GM19395 (cell line): Measurements from ENCODE around the gene CEP85L.

ENCODE experiments used
- ATAC-seq: cut with Tn5 transposase; IDR thresholded peaks from one replicate; pipeline ENCODE4 v1.9.1; 2021; ENCODE audit warnings: mild to moderate bottlenecking, moderate library complexity; ENCODE audit not compliant: unreplicated experiment

Gene CEP85L

GRCh38 chr6:118580585-118581419 is 70.6 kb downstream of the CEP85L start:
- ATAC-seq: peak; percentile 77

- no peak for ATAC-seq
Observed at GRCh38 chr6:118579786-118580185, 71.6 kb downstream of the CEP85L start.

- no peak for ATAC-seq
Observed at GRCh38 chr6:118578617-118579016, 72.8 kb downstream of the CEP85L start.

GRCh38 chr6:118577972-118578371 is 73.4 kb downstream of the CEP85L start:
- ATAC-seq: no peak

- ATAC-seq: no peak
Observed at GRCh38 chr6:118574051-118574865, 77.1 kb downstream of the CEP85L start.

GRCh38 chr6:118571121-118571520 is 80.3 kb downstream of the CEP85L start:
- no peak for ATAC-seq

- ATAC-seq: no peak
Observed at GRCh38 chr6:118569498-118569897, 81.9 kb downstream of the CEP85L start.

- ATAC-seq: no peak
Observed at GRCh38 chr6:118567974-118568373, 83.4 kb downstream of the CEP85L start.

- peak; percentile 100 for ATAC-seq
Observed at GRCh38 chr6:118565311-118565960, 86.0 kb downstream of the CEP85L start.

- ATAC-seq: no peak
Observed at GRCh38 chr6:118562959-118563358, 88.4 kb downstream of the CEP85L start.

GRCh38 chr6:118562248-118562647 is 89.1 kb downstream of the CEP85L start:
- ATAC-seq: no peak

- peak; percentile 62 for ATAC-seq
Observed at GRCh38 chr6:118559659-118560058, 91.7 kb downstream of the CEP85L start.

- peak; percentile 74 for ATAC-seq
Observed at GRCh38 chr6:118558464-118559217, 92.8 kb downstream of the CEP85L start.

GRCh38 chr6:118554698-118555097 is 96.7 kb downstream of the CEP85L start:
- ATAC-seq: no peak

GRCh38 chr6:118553132-118553531 is 98.3 kb downstream of the CEP85L start:
- no peak for ATAC-seq

- peak; percentile 92 for ATAC-seq
Observed at GRCh38 chr6:118551063-118552053, 100.0 kb downstream of the CEP85L start.

- ATAC-seq: no peak
Observed at GRCh38 chr6:118548613-118549012, 102.8 kb downstream of the CEP85L start.

GRCh38 chr6:118548136-118548535 is 103.3 kb downstream of the CEP85L start, which contains the start of gene PLN:
TSS of gene PLN (plus strand) at chr6:118548296. CDS start at chr6:118558922, 10,626 bp downstream.
- no peak for ATAC-seq

GRCh38 chr6:118546880-118547218 is 104.5 kb downstream of the CEP85L start:
- ATAC-seq: no peak
